ENCODE measurements around the gene LARGE1. TPM values are rescaled to one million over a fixed set of nuclear protein-coding genes. Genes with fewer than 3 reads are reported as not detected.
A peak's percentile ranks its signal among the peaks of the same experiment; 100 is the strongest.

LARGE1 gene
- total RNA-seq, 1 experiment from 2014 or later = 30.7 TPM

- Histone ChIP-seq H3K36me3 (replicated peaks; ENCODE audit: control insufficient read depth, insufficient read depth, low read length) (no peaks in the 10 kb centered on the region), H3K27me3 (ENCODE audit: control insufficient read depth, insufficient read depth, low read length) (no peaks in the 10 kb centered on the region), H3K4me3 (ENCODE audit: insufficient read depth, low read depth, low read length) (no peak overlapping the region)
- no peak for DNase-seq
These were observed 76.0 kb downstream of the LARGE1 start for GRCh38 chr22:33844273-33844672.

DNA sequence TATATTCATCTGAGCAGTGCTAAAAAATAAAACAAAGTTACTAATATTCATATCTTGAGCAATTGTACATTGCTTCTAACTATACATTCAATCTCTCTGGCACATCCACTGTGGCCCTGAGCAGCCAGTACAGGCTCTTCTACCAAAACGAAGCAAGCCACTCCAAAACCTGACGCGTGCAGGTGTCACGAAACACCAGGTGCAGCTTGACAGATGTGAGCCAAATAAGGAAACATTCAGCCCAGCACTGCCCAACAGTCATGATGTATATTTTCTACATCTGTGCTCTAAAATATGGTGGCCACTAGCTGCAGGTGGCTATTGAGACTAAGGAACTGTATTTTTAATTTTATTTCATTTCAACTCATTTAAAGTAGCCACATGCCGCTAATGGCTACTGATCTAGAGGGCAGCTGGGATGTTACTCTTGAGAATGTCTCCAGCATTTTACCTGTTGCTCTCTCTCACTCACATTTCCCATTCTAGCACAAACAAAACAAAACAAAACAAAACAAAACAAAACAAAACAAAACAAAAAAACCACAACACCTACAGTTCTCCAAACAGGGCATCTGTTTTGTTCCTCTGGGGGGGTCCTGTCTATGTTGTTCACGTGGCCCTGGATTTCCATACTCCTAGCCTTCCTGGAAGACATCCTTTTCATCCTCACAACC, 77.7 kb downstream of the LARGE1 start:
- DNase-seq = no peak
- no peak overlapping the region for H3K4me3 ChIP-seq (ENCODE audit: insufficient read depth, low read depth, low read length)
- H3K36me3 ChIP-seq (replicated peaks; ENCODE audit: control insufficient read depth, insufficient read depth, low read length) = no peaks in the 10 kb centered on the region
- H3K27me3 ChIP-seq (ENCODE audit: control insufficient read depth, insufficient read depth, low read length) = no peaks in the 10 kb centered on the region

DNA sequence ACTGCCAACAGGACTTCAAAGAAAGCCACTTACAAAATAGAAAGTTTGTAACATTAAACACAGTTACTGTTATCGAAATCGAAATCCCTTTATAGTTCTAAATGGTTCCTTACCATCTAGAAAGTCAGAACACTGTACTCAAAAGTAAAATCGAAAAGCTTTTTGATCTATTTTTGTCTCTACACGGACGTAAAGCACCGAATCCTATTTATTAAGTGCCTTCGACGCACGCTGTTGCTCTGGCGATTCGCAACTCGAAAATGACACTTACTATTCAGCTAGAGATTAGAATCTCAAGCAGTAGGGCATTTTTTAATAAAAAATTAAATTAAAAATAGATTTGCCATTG, 78.3 kb downstream of the LARGE1 start:
- DNase-seq = no peak
- Histone ChIP-seq H3K4me3 (ENCODE audit: insufficient read depth, low read depth, low read length) (no peak overlapping the region), H3K27me3 (ENCODE audit: control insufficient read depth, insufficient read depth, low read length) (no peaks in the 10 kb centered on the region), H3K36me3 (replicated peaks; ENCODE audit: control insufficient read depth, insufficient read depth, low read length) (no peaks in the 10 kb centered on the region)

- no peak for DNase-seq
- Histone ChIP-seq H3K4me3 (ENCODE audit: insufficient read depth, low read depth, low read length) (no peak overlapping the region), H3K36me3 (replicated peaks; ENCODE audit: control insufficient read depth, insufficient read depth, low read length) (no peaks in the 10 kb centered on the region), H3K27me3 (ENCODE audit: control insufficient read depth, insufficient read depth, low read length) (no peaks in the 10 kb centered on the region)
These were observed 78.8 kb downstream of the LARGE1 start for GRCh38 chr22:33841281-33842005.

- Histone ChIP-seq H3K36me3 (replicated peaks; ENCODE audit: control insufficient read depth, insufficient read depth, low read length) (no peaks in the 10 kb centered on the region), H3K27me3 (ENCODE audit: control insufficient read depth, insufficient read depth, low read length) (no peaks in the 10 kb centered on the region), H3K4me3 (ENCODE audit: insufficient read depth, low read depth, low read length) (no peak overlapping the region)
- no peak for DNase-seq
These were observed 81.6 kb downstream of the LARGE1 start for GRCh38 chr22:33838644-33839043.

GRCh38 chr22:33837826-33838225, 82.5 kb downstream of the LARGE1 start:
- no peaks in the 10 kb centered on the region for H3K27me3 ChIP-seq (ENCODE audit: control insufficient read depth, insufficient read depth, low read length)
- no peaks in the 10 kb centered on the region for H3K36me3 ChIP-seq (replicated peaks; ENCODE audit: control insufficient read depth, insufficient read depth, low read length)
- DNase-seq = no peak
- H3K4me3 ChIP-seq (ENCODE audit: insufficient read depth, low read depth, low read length) = no peak overlapping the region

DNA sequence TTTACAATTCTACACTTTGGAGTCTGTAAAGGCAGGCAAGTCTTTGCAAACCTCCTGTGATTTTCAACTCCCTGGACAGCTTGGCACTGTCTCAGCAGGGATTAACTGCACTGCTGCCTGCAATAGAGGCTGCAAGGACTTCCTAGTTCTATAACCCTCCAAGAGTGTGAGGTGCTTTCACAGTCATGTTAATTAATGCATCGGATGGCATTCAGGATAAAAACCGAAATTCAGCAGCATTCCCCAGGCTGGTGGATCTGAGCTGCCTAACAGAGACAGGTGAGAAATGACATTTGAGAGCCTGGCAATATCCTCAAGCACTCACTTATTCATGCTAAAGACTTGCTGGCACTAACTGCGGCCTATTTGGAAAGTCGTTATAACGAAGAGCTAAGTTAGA, 85.0 kb downstream of the LARGE1 start:
- H3K4me3 ChIP-seq (ENCODE audit: insufficient read depth, low read depth, low read length) = no peak overlapping the region
- DNase-seq = peak; percentile 28
- H3K36me3 ChIP-seq (replicated peaks; ENCODE audit: control insufficient read depth, insufficient read depth, low read length) = no peaks in the 10 kb centered on the region
- no peaks in the 10 kb centered on the region for H3K27me3 ChIP-seq (ENCODE audit: control insufficient read depth, insufficient read depth, low read length)

- no peak for DNase-seq
- no peaks in the 10 kb centered on the region for H3K27me3 ChIP-seq (ENCODE audit: control insufficient read depth, insufficient read depth, low read length)
- H3K36me3 ChIP-seq (replicated peaks; ENCODE audit: control insufficient read depth, insufficient read depth, low read length) = no peaks in the 10 kb centered on the region
- no peak overlapping the region for H3K4me3 ChIP-seq (ENCODE audit: insufficient read depth, low read depth, low read length)
These were observed 87.6 kb downstream of the LARGE1 start for GRCh38 chr22:33832558-33833151.

DNA sequence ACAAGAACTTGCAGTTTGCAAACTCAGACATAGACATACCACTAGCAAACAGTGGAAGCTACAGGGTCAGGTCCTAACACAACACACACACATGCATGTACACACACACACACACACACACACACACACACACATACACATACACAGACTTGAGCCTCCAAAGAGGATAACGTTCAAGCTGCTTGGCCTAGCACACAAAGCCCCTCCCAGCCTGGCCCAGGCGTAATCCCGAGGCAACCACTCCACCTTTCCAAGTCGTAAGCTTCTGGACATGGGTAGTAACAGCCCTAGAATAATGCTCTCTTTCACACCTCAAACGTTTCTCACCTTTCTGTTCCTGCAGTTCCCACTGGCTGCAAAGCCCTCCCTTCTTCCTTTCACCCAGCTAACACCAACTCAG, 88.6 kb downstream of the LARGE1 start:
- no peak for DNase-seq
- no peak overlapping the region for H3K4me3 ChIP-seq (ENCODE audit: insufficient read depth, low read depth, low read length)
- no peaks in the 10 kb centered on the region for H3K36me3 ChIP-seq (replicated peaks; ENCODE audit: control insufficient read depth, insufficient read depth, low read length)
- no peaks in the 10 kb centered on the region for H3K27me3 ChIP-seq (ENCODE audit: control insufficient read depth, insufficient read depth, low read length)

GRCh38 chr22:33831207-33831606, 89.1 kb downstream of the LARGE1 start:
- Histone ChIP-seq H3K4me3 (ENCODE audit: insufficient read depth, low read depth, low read length) (no peak overlapping the region), H3K36me3 (replicated peaks; ENCODE audit: control insufficient read depth, insufficient read depth, low read length) (no peaks in the 10 kb centered on the region), H3K27me3 (ENCODE audit: control insufficient read depth, insufficient read depth, low read length) (no peaks in the 10 kb centered on the region)
- no peak for DNase-seq

DNA sequence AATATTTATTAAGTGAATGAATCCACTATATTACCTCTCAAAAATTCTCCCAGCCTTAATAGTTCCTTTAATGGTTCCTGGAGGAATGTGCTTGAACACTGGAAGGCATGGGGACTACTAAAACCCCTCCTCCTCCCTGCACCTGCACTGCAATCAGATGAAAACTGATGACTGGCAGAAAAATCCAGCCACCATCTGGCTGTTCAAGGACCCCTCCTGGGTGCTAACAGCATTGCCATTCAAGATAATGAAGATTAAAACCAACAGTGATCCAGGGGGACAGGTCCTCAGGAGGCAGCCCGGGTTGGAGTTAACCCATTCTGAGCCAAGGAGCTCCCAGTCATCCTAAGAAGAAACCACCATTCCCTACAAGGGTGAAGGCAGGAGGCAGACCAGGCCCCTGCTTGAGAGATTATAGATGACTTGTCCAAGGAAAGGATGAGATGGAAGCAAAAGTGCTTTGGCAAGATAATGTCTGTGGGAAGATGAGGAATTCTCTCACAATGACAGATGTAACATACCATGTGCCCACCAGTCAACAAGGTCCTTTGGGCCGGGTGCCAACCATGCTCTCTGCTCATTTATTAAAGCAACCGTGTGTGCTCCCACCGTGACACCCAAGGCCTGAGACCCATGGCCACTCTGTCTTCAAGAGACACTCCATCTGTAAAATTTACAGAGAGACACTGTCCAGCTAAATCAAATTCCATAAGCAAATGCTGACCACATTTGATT, 90.6 kb downstream of the LARGE1 start:
- Histone ChIP-seq H3K36me3 (replicated peaks; ENCODE audit: control insufficient read depth, insufficient read depth, low read length) (no peaks in the 10 kb centered on the region), H3K27me3 (ENCODE audit: control insufficient read depth, insufficient read depth, low read length) (no peaks in the 10 kb centered on the region), H3K4me3 (ENCODE audit: insufficient read depth, low read depth, low read length) (no peak overlapping the region)
- no peak for DNase-seq

DNA sequence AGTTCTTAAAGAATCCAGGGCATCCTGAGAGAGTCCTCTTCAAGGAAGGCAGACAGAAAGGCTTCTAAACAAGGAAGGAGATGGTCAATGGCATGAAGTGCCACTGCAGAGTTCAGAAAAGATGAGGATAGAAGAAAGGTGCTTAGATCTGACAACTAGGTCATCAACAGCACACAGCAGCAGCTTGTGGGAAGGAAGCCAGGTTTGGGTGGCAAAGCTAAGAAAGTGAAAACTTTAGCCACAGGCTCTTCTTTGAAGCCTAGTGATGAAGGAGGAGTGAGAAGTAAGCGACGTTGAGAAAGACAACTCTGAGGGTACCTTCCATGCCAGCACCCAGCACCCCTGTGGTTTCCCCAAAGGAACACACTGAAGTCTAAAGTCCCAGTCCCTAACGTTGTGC, 92.0 kb downstream of the LARGE1 start:
- no peaks in the 10 kb centered on the region for H3K36me3 ChIP-seq (replicated peaks; ENCODE audit: control insufficient read depth, insufficient read depth, low read length)
- H3K4me3 ChIP-seq (ENCODE audit: insufficient read depth, low read depth, low read length) = no peak overlapping the region
- DNase-seq = no peak
- H3K27me3 ChIP-seq (ENCODE audit: control insufficient read depth, insufficient read depth, low read length) = no peaks in the 10 kb centered on the region

- Histone ChIP-seq H3K36me3 (replicated peaks; ENCODE audit: control insufficient read depth, insufficient read depth, low read length) (no peaks in the 10 kb centered on the region), H3K4me3 (ENCODE audit: insufficient read depth, low read depth, low read length) (no peak overlapping the region), H3K27me3 (ENCODE audit: control insufficient read depth, insufficient read depth, low read length) (no peaks in the 10 kb centered on the region)
- DNase-seq = no peak
These were observed 94.5 kb downstream of the LARGE1 start for GRCh38 chr22:33825761-33826160.

DNA sequence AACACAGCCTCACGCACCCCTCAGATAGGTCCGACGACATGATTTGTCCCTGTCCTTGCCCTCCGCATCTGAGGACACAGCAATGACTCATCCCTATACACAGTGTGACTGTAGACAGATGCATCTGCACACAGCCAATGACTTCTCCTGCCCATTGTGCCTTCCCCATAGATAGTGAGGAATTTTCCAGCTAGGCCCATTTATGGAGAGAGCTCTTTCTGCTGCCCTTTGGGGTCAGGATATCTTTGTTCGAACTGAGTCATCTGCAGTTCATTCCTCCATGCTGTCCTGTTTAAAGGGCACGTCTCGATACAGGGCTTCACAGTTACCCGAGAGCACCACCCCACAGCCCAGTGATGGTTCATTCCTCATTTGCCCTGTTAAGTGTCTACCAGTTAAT, 96.7 kb downstream of the LARGE1 start:
- no peak for DNase-seq
- H3K36me3 ChIP-seq (replicated peaks; ENCODE audit: control insufficient read depth, insufficient read depth, low read length) = no peaks in the 10 kb centered on the region
- no peak overlapping the region for H3K4me3 ChIP-seq (ENCODE audit: insufficient read depth, low read depth, low read length)
- no peaks in the 10 kb centered on the region for H3K27me3 ChIP-seq (ENCODE audit: control insufficient read depth, insufficient read depth, low read length)

- H3K36me3 ChIP-seq (replicated peaks; ENCODE audit: control insufficient read depth, insufficient read depth, low read length) = no peaks in the 10 kb centered on the region
- H3K4me3 ChIP-seq (ENCODE audit: insufficient read depth, low read depth, low read length) = no peak overlapping the region
- DNase-seq = no peak
- H3K27me3 ChIP-seq (ENCODE audit: control insufficient read depth, insufficient read depth, low read length) = no peaks in the 10 kb centered on the region
These were observed 99.0 kb downstream of the LARGE1 start for GRCh38 chr22:33821290-33821689.

Measured in H7 (cell line).